ENCODE data around the gene MLC1. TPM values are rescaled to one million over a fixed set of nuclear protein-coding genes. Genes with fewer than 3 reads are reported as not detected.

Gene MLC1
- total RNA-seq, 1 experiment from 2014 or later: not detected

DNA sequence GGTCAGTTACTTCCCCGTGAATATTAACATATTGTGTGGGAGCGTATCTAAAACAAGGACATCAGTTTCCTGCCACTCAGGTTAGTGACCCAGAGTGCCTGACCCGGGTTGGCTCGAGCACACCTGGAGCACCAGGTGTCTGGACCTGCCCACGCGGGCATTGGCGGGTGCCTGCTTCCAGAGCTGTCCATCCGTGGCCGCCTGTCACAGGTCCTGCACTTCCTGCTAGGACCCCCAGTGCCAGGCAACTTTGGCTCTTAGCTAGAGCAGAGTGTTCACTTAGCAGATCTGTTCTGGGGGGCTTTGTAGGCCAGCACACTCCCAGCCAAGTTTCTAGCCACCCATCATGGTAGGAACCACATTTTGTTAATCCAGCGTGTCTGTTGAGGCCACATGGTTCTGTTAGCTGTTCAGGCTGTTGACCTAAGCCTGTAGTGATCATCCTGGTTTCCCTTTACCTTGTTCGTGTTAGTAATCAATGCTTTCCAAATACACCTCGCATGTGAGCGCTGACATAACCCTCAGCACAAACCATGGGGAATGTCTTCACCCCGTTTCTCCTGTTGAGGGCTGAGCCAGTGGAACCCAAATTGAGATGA lies 34.0 kb upstream of the MLC1 start:
- ChIA-PET CTCF (no interaction called here), POLR2A (no interaction called here)
- Histone ChIP-seq H3K36me3 (ENCODE audit: control insufficient read depth, insufficient read depth, low read length) (no peaks in the 10 kb centered on the region), H3K9me3 (ENCODE audit: control insufficient read depth, insufficient read depth, low read depth, low read length) (no peaks in the 10 kb centered on the region), H3K4me3 (ENCODE audit: low read depth in 2 of 2, low read length in 2 of 2) (no peak overlapping the region), H3K27me3 (ENCODE audit: control insufficient read depth, insufficient read depth, low read length) (no peaks in the 10 kb centered on the region), H3K27ac (ENCODE audit: low read length) (no peak overlapping the region), H3K4me1 (ENCODE audit: control insufficient read depth, insufficient read depth, low read length) (peaks cover 3% of the 10 kb centered on the region; the same call in 1 of the 2 replicates)
- BruUV-seq (replicated peaks): no TSS peak
- ATAC-seq (no peak), DNase-seq (ENCODE audit: low read depth, low spot score) (no peak)
- no peak for TF ChIP-seq REST (IDR thresholded peaks at IDR 0.05; ENCODE audit: insufficient read depth in 1 of 2, low read depth in 2 of 2, low read length in 1 of 2)
- no peak for TF ChIP-seq POLR2AphosphoS5 (IDR thresholded peaks at IDR 0.05; ENCODE audit: low read depth, low read length)
- TF ChIP-seq SIN3A (IDR thresholded peaks at IDR 0.05; ENCODE audit: borderline replicate concordance, insufficient read depth, low read depth, low read length): no peak
- TF ChIP-seq, protein P1, sequence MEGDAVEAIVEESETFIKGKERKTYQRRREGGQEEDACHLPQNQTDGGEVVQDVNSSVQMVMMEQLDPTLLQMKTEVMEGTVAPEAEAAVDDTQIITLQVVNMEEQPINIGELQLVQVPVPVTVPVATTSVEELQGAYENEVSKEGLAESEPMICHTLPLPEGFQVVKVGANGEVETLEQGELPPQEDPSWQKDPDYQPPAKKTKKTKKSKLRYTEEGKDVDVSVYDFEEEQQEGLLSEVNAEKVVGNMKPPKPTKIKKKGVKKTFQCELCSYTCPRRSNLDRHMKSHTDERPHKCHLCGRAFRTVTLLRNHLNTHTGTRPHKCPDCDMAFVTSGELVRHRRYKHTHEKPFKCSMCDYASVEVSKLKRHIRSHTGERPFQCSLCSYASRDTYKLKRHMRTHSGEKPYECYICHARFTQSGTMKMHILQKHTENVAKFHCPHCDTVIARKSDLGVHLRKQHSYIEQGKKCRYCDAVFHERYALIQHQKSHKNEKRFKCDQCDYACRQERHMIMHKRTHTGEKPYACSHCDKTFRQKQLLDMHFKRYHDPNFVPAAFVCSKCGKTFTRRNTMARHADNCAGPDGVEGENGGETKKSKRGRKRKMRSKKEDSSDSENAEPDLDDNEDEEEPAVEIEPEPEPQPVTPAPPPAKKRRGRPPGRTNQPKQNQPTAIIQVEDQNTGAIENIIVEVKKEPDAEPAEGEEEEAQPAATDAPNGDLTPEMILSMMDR (IDR thresholded peaks at IDR 0.05): no peak
- TF ChIP-seq TCF7L2 (IDR thresholded peaks at IDR 0.05; ENCODE audit: low read depth, low read length): no peak
- intact Hi-C loops (cut with micrococcal nuclease; ENCODE audit: unreplicated experiment): no loop called here
- in situ Hi-C loops (cut with HindIII; ENCODE audit: low pct_unique_long_range_greater_than_20kb, low sequenced_read_pairs): no loop called here

GRCh38 chr22:50118557-50119168 lies 33.4 kb upstream of the MLC1 start:
- ChIA-PET CTCF (no interaction called here), POLR2A (no interaction called here)
- H3K4me1 ChIP-seq (ENCODE audit: control insufficient read depth, insufficient read depth, low read length): peaks cover 6% of the 10 kb centered on the region; the same call in 1 of the 2 replicates
- no peaks in the 10 kb centered on the region for H3K9me3 ChIP-seq (ENCODE audit: control insufficient read depth, insufficient read depth, low read depth, low read length)
- no peaks in the 10 kb centered on the region for H3K27me3 ChIP-seq (ENCODE audit: control insufficient read depth, insufficient read depth, low read length)
- intact Hi-C loops (cut with micrococcal nuclease; ENCODE audit: unreplicated experiment): no loop called here
- ATAC-seq: no peak
- DNase-seq (ENCODE audit: low read depth, low spot score): no peak
- H3K4me3 ChIP-seq (ENCODE audit: low read depth in 2 of 2, low read length in 2 of 2): no peak overlapping the region
- no peak overlapping the region for H3K27ac ChIP-seq (ENCODE audit: low read length)
- no TSS peak for BruUV-seq (replicated peaks)
- TF ChIP-seq REST (IDR thresholded peaks at IDR 0.05; ENCODE audit: insufficient read depth in 1 of 2, low read depth in 2 of 2, low read length in 1 of 2) (no peak), TCF7L2 (IDR thresholded peaks at IDR 0.05; ENCODE audit: low read depth, low read length) (0 out of 2 replicates have a peak, but pooled peaks have one; percentile 26)
- H3K36me3 ChIP-seq (ENCODE audit: control insufficient read depth, insufficient read depth, low read length): no peaks in the 10 kb centered on the region
- in situ Hi-C loops (cut with HindIII; ENCODE audit: low pct_unique_long_range_greater_than_20kb, low sequenced_read_pairs): no loop called here
